GM21786 (cell line): Measurements from ENCODE around the gene COG5.

Experiments used
- ATAC-seq: cut with Tn5 transposase; IDR thresholded peaks from one replicate; pipeline ENCODE4 v1.9.1; 2021; ENCODE audit not compliant: unreplicated experiment

Gene COG5

DNA sequence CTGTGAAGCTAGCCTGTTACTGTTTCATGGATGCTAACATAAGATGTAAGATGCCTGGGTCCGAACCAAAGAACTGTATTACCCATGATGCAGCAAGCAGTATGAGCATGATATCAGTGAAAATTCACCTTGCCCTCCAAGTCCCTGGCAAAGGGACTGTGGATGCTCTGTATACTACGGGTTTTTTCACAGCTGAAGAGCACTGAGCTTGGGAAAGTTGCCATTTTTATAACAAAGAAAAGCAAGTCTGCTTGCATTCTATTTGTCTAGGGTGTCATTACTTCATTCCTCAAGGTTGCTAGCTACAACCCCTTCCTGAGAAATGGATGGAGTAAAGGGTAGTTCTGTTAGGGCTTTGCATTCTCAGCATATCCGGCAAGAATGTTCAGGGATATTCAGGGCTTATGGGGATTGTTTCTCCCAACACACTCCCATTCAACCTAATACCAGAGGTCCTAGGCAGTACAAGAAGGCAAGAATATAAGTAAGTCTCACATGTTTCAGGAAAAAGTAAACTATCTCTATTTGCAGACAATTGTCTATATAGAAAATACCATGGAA is 99.0 kb downstream of the COG5 start:
- ATAC-seq, result no peak

DNA sequence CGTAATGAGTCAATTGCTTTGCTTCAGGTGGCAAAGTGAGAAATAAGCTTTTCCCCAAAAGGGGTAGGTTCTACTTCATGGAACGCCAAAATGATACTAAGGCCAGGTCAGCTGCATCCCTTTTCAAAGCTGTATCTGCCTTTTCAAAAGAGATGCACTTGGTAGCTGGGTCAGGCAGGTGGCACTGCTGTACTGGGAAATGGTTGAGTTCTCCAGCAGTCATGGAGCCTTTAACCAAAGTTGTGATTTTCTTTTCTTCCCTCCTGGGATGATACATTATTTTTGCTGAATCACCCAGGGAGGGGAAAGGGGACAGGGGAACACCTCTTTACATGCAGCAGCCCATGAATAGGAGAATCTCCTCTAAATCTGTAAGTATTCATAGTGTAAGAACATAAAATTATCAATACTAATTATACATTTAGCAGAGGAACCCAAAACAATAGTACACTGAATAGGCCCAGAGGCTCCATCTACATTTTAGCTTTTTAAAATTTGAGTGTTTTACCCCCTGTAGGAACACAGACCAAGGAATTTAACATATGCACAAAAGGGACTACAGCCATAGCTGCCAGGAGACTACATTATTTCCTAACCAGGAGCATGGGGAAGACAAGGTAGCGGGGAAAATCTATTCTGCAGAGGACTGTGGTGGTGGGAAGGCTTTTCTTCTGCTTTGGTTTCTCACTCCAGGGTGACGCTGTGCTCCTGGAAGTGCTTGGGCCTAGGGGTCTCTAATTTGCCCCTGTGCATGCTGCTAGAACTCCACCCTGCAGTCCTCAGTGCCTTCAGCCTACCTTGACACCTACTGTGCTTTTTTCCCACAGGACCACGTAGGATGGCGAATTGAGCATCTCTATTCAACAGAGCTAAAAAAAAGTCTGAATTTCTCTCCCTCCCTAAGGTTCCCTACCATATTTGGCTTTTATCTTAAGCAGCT is 100.3 kb downstream of the COG5 start:
- ATAC-seq, result no peak

DNA sequence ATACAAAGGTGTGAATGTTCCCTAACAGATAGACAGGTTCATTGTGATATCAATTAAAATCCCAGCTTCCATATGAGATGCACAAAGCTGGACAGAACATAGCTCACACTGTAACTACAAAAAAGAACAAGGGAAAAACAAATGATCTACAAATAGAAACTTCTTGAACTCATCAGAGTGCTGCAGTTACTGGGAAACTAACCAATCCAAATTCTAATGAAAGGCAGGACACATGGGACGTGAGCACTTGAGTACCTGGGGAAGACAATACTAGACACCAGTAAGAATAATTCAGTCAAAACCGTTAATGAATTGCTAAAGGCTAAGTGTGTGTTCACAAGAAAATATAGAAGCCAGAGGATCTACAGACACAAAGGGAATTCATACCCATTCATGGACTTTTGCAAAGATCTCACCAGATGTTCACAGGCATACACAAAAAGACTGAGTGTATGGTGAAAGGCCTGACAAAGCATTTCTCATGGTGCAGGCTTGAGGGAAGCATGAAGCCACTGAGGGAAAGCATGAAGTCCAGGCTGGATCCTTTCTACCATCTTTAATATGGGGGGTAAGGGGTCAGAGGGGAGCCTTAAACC is 101.7 kb downstream of the COG5 start:
- ATAC-seq, result no peak

DNA sequence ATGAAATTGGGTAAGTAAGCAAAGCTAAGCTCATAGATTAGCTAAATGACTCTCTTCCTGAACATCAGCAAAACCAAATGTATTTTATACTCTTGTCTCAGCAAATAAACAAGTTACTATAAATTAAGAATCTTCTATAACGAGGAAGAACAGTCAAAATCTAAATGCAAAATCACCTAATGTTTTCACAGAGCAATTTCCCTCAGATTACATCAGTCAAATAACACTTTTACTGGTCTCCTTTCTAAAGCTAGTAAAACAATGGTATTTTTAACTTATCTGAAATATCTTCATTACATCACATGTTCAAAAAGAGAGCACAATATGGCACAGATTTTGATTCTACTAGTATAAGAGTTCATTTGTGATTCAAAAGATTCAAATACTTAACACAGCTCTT is 110.3 kb downstream of the COG5 start:
- no peak for ATAC-seq

DNA sequence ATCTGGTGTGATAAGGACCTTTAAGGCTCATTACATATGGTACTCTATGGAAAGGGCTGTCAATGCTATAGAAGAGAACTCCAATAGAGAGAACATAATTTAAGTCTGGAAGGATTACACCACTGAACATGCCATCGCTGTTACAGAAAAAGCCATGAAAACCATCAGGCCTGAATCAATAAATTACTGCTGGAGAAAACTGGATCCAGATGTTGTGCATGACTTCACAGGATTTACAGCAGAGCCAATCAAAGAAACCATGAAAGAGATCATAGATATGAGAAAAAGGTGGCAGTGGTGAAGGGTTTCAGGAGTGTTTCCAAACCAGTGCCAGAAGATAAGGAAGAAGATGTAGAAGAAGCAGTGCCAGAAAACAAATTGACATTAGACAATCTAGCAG is 112.8 kb downstream of the COG5 start:
- ATAC-seq, result no peak

DNA sequence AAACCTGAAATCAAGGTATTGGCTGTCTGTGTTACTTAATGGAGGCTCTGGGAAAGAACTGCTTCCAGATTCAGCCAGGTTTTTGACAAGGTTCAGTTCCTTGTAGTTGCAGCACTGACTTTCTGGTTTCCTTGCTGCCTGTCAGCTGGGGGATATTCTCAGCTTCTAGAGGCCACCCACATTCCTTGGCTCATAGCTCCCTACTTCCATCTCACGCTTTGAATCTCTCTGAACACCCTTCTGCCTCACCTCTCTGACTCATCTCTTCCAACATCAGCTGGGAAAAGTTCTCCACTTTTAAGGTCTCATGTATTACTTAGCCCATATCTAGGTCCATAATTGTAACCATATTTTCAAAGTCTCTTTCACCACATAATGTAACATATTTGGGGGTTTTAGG is 116.7 kb downstream of the COG5 start:
- no peak for ATAC-seq

DNA sequence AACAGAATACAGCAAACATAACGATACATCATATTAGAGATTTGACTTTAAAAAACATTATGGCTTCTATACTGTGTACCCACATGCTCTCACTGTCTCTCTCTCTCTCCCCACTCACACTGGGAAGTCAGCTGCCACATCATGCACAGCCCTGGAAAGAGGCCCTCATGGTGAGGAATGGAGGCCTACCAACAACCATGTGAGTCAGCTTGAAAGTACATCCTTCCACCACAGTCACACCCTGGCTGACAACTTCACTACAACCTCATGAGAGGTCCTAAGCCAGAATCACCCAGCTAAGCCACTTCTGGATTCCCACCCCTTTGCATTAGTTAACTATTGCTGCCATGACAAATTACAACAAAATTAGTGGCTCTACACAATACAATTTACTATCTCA is 117.2 kb downstream of the COG5 start:
- no peak for ATAC-seq

DNA sequence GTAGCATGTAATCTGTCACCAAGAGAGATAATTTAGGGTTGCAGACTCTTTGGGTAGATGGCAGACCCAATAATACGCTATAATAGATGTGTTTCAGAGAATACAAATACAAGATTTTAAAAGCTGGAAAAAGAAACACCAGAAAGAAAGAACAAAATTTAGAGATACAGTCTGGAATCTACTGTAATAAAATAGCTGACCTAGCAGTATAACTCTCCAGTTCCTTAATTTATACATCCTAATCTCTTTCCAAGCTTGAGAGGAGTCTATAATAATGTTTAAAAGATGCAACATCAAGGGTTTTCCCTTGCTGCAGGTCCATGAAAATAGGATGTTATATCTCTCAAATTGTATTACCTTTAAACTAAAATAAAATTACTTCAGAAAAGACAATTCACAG is 121.0 kb downstream of the COG5 start:
- ATAC-seq, result no peak

DNA sequence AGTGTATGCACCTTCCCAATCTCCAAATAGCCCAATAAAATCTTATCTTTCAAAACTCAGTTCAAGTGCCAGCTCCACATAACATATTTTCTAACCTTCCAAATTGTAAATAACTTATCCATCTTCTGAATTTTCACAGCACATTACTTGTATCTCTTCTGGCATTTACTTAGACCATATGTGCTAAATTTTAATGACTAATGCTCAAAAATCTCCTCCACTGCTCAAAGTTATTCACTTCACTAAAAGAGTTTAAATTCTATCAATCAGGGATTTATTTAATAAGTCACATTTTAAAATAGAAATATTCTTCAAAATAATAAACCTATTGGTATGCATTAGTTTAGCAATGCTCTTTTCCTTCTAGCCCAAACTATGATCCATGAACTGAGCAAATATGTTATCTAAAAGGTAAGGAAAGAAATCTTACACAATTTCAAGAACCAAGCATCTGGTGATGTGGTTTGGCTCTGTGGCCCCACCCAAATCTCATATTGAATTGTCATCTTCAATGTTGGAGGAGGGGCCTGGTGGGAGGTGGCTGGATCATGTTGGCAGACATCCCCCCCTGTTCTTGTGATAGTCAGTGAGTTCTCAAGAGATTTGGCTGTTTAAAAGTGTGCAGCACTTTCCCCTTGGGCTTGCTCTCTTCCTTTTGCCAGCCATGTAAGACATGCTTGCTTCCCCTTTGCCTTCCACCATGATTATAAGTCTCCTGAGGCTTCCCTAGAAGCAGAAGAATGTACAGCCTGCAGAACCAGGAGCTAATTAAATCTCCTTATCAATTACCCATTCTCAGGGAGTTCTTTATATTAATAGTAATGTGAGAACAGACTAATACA is 121.9 kb downstream of the COG5 start:
- no peak for ATAC-seq

DNA sequence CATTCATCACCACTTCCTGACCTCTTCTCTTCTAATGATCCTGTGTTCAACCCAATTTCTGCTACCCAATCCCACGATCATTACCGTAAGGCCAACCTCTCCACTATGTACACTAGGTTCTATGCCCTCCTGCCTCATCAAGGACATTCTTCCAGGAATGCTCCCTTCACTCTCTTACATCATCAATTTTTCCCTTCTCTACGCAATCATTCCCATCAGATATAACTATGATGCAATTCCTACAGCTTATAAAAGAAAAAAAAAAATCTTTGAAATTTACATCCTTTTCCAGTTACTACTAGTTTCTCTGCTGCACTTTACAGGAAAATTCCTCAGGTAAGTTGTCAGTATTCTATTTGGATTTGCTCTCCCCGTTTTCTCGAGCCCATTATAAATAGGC is 124.7 kb downstream of the COG5 start:
- ATAC-seq, result no peak

DNA sequence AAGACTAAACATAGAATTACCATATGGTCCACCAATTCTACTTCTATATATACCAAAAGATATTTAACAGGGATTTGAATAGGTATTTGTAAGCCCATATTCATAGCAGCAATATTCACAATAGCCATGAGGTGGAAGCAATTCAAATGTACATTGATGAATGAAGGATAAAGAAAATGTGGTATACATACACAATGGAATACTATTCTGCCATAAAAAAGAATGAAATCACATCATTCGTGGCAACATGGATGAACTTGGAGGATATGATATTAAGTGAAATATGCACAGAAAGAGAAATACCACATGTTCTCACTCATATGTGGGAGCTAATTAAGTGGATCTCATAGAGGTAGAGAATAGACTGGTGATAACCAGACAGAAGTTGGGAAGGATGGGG is 128.0 kb downstream of the COG5 start:
- no peak for ATAC-seq

DNA sequence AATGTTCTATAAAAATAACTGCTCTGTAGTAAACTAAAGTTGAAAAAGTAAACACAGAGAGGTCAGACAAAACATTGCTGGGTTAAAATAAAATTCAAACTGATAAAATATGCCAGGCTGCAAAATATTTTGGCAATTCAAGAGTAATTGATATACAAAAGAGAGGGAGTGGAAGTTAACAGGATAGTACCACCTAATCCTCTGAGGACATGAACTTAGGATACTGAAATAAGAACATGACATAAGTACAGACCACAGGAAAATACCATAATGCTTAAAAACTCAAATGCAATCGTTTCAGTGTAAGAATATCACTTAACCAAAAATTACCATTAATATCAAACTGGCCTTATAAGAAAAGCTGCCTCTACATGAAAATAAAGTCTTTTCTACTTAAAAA is 131.5 kb downstream of the COG5 start:
- ATAC-seq, result no peak

DNA sequence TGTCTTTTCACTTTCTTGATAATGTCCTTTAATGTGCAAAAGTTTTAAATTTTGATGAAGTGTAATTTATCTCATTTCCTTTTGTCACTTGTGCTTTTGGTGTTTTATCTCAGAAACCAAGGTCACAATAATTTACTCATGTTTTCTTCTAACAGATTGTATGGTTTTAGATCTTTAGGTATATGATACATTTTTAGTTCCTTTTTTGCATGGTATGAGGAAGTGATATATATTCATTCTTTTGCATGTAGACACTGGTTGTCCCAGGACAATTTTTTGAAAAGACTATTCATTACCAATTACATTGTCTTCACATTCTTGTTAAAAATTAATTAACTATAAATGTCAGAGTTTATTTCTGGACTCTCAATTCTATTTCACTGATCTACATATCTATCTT is 133.7 kb downstream of the COG5 start:
- no peak for ATAC-seq

DNA sequence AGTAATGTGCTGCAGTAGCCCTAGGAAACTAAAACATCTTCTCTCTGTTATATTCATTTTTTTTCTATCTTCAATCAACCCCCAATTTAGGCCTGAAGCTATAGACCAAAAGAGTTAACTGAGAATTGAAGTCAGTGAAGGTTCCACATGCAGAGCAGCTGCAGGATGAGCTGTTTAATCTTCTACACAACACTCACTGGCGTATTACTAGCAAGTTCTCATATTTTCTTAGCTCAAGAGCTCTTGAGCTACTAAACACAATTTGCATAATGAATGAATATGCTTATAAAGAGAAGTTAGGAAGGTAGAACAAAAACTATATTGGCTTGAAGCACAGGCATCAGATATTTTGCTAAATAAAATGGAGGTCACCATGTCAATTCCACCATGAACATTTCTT is 135.1 kb downstream of the COG5 start:
- ATAC-seq, result no peak

DNA sequence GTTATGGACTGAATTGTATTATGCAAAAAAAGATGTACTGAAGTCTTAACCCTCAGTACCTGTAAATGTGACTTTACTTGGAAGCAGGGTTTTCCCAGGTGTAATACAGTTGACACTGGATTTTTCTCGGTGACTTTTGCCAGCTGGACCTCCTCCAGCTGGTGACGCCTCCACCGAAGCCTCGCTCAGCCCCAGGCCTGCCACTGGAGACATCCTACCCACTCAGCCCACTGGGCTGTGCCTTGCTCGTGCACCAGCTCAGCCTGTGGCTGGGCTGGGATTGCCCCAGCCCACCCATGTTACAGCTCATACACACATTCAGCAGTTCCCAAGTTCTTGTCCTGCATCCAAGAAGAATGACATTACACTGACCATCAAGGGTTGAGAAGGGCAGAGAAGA is 136.3 kb downstream of the COG5 start:
- no peak for ATAC-seq

DNA sequence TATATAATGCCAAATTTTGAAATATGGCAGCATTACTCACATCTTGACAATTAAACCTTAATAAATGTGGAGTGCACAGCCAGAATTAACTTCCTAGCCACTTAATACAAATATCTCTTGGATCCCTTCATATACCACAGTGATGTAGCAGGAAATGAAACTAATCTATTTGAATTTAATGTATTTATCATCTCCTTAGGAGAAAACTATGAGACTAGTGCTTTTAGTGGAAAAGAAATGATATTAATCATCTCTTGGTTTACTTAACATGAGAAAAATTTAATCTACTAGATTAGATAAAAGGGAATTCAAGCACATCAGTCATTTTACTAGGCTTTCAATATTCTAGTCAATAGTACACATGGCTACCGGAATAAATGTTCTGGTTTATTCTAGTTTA is 149.5 kb downstream of the COG5 start:
- ATAC-seq, result no peak

DNA sequence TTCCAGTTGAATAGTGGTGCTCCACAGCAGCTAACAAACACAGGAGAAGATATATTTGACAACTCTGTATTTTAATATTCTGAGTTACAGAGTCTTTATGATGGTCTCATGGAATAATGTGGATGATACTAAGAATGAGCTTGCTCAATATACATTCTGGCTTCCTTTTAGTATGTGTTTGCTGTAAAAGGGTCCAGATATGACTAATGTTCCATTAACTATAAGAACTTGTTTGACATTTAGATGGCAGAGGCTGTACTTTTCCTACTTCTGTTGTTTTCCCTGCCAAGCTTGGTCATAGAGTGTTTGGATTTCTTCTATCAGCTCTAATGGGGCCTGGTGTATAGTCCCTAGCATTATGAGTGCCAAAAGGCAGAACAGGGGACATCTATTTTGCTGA is 155.4 kb downstream of the COG5 start:
- no peak for ATAC-seq

DNA sequence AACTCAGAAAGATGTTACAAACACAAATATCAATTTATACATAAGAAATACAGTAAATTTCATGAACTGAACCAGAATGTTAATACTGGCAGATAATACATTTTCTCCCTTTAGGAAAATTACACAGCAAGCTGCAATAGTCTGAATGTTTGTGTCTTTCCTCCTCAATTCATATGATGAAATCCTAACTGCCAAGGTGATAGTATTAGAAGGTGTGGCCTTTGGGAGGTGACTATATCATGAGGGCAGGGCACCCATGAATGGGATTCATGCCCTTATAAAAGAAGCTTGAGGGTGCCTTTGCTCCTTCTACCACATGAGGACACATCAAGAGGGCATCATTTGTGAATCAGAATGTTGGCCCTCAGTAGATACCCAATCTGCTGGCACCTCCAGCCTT is 158.2 kb downstream of the COG5 start:
- ATAC-seq, result no peak

DNA sequence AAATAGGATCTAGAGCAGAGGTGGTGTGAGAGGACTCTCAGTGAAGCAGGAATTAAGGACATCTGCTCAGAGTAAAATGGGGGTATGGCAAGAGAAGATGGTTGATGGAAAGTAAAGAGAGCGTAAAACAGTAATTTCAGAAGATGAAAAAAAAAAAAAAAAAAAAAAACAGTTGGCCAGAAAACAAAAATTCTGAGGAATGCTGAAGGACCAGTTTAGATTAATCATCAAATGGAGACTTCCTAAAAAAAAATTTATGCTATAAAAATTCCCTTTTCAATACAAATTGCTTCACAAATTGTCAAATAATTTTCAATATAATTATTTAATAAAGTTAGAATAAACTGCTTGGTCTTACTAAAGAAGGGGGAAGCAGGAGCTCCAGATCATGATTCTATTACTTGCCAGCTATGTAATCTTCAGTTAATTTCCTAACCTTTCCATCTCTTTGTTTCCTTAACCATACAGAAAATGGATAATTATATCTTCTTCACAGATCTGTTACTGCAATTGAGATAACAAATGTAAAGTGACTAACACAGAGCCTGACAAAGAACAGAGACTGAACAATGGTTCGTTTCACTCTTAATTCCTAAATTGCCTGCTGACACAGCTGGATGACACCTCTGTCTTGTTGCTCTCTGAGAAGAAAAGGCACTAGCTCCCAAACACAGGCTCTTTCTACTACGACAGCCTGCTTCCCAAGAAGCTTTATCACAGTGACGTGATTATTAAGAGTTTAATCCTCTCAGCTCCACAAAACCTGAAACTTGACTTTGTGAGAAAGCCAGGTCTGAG is 158.8 kb downstream of the COG5 start:
- ATAC-seq, result no peak

DNA sequence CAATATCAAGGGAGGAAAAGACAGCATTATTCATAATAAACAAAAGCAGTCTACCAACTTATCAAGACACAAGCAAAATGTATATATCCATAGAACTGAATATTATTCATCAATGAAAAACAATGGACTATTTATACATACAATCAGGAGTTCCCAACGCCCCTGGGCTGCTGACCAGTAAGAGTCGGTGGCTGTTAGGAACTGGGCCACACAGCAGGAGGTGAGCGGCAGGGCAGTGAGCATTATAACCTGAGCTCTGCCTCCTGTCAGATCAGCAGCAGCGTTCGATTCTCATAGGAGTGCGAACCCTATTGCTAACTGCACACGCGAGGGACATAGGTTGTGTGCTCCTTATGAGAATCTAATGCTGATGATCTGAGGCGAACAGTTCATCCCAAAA is 165.6 kb downstream of the COG5 start:
- no peak for ATAC-seq

DNA sequence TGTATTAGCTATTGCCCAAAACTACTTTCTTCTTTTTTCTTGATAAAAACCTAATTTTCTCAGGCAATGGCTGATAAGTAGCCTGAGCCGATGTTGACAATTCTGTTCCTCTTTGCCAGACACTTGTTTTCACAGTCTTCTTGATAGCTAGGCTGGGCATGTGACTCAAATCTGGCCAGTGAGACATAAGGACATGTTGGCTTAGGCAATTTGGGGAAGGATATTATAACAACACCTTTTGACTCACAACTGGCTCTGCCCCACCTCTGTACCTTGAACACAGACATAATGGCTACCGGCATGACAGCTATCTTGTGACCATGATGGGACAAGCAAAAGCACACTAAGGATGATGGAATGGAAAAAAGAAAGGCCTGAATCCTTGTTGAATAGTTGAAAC is 166.7 kb downstream of the COG5 start:
- ATAC-seq, result no peak
